T follicular helper cell (primary cell): ENCODE data around the gene CYB5A.
A peak's percentile ranks its signal among the peaks of the same experiment; 100 is the strongest.
"Not testable (repeated sequence)": the region's sequence is repeated elsewhere in the genome, so short reads cannot be mapped to it uniquely, and the experiment has no call there.

Experiments
- DNase-seq: peaks from one replicate; pipeline ENCODE4 v3.0.0-alpha.2; 2020; ENCODE audit warnings: low read depth

CYB5A gene

DNA sequence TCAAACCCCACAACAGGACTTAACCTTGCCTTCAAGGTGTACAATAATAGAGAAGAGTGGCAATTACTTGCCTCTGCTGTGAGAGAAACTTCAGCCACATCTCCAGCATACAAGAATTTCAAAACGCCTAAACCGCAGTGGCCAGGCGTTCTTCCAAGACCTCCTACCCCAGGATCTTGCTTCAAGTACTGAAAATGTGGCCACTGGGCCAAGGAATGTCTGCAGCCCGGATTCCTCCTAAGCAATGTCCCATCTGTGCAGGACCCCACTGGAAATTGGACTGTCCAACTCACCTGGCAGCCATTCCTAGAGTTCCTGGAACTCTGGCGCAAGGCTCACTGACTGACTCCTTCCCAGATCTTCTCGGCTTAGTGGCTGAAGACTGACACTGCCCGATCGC lies 2.8 kb upstream of the CYB5A start:
- DNase-seq = no peak

DNA sequence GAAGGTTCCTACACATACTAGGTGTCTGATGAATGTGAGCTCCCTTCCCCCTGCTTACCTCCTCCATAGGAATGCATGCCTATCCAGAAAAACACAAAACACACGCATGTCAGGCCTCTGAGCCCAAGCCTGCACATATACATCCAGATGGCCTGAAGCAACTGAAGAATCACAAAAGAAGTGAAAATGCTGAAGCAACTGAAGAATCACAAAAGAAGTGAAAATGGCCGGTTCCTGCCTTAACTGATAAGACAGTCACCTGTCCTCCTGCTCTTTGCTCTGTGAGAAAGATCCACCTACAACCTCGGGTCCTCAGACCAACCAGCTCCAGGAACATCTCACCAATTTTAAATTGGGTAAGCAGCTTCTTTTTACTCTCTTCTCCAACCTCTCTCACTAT lies 1.2 kb upstream of the CYB5A start:
- not testable (repeated sequence) for DNase-seq

DNA sequence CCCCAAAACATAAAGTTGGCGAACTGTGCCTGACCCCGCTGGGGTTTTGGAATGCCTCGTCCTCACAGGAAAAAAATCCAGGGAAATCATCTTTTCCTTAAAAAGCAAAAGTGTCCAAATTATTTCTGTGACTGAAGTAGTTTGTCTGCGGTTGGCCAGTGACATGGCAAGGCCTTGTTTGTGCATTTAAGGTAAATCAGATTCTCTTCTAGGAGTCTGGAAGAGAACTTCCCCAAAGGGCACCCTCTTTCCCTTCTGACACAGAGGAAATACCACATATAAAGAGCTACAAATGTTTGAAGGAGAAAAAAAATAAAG lies 737 bp upstream of the CYB5A start:
- no peak for DNase-seq

DNA sequence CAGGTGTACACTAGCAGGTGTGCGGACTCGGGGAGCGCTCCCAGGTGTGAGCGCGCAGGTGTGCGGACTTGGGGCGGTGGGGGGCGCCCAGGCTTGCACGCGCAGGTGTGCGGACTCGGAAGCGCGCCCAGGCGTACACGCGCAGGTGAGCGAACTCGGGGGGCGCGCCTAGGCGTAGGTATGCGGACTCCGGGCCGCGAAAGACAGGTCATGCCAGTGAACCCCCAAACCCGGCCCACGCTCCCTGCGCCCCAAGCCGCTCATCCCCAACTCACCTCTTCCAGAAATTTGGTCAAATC lies 342 bp downstream of the CYB5A start:
- peak; percentile 1 for DNase-seq

DNA sequence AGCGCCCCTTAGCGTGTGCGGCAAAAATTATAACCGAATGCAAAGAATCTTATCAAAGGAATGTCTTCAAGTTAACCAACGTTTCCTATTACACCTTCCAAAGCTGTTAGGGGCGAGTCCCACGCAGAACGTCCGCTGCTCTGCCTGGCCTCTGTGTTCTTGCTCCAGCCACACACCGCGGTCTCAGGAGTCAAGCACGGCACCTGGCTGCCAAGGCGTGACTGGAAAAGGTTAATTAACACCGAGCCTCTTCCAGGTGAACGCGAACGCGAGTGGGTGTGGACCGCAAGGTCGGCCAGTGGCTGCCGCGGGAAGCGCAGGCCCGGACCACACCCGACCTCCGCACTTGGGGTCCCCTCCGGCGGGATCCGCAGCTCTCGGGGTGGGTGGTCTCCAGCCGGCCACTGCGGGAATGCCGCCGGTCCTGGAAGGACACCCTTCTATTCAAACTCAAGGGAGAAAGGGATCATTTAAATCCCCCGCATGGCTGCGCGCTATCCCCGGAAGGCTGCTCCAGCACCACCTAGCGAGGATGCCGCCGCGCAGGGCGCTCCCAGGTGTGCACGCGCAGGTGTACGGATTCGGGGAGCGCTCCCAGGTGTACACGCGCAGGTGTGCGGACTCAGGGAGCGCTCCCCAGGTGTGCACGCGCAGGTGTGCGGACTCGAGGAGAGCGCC lies 830 bp downstream of the CYB5A start:
- DNase-seq = peak; percentile 6

DNA sequence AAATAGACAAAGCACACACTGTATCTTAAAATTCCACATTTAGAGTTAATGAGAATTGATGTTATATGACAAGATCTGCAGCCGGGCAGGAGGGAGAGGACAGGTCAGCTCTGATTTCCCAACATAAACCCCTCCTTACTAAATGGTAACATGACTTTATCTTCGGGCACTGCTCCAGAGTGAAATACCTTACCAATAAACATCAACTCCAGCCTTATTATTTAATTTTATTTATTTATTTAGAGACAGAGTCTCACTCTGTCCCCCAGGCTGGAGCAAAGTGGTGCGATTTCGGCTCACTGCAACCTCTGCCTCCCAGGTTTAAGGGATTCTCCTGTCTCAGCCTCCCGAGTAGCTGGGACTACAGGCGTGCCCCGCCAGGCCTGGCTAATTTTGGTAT lies 1.7 kb downstream of the CYB5A start:
- no peak for DNase-seq

DNA sequence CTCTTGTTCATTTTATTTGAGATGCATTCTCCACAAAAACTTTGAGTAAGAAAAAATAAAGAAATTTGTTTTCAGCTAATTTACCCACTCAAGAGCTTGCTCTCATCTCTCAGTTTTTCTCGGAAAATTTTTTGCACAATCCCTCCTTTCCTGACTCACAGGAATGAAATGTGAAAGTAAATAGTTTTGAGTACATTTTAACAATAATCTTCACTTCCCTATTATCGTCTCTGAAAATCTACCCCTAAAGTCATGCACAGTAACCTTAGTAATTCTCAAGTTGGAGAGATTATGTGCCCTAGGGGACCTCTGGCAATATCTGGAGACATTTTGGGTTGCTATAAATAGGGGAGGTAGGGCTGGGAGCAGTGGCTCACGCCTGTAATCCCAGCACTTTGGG lies 2.6 kb downstream of the CYB5A start:
- DNase-seq = no peak

DNA sequence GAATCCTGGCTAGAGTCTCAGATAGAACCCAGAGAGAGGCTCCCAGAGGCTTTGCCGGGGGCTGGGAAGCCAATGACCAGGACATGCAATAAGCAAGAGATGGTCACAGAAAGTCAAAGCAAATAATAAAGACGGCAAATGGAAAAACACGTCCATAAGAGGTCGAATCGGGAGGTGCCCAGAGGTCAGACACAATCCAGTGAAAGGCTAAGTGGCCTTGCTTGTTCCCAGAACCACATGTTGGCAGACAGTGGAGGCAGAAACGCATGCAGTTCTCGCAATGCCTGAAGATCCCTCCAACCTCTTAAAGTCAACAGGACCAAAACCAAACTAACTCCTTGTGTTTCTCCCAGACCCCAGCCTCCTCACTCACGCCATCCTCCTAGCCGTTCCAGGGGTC lies 3.0 kb downstream of the CYB5A start:
- no peak for DNase-seq

DNA sequence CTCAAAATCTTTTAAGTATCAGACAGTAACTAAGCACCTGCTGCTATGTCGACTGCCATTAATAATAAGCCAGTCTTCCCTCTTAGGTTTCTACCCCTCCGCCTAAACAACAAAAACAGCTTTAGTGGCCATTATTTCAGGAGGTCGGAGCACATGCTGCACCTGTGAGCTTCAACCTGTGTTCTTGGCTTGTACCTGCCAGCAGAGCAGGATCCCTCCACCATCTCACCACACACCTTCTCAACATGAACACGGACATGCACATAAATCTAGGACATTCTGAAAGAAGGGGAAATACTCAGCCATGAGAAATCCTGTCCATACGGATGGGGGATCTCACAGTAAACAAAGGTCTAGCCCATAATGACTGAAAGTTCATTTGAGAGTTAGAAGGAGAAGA lies 3.7 kb downstream of the CYB5A start:
- DNase-seq = no peak

DNA sequence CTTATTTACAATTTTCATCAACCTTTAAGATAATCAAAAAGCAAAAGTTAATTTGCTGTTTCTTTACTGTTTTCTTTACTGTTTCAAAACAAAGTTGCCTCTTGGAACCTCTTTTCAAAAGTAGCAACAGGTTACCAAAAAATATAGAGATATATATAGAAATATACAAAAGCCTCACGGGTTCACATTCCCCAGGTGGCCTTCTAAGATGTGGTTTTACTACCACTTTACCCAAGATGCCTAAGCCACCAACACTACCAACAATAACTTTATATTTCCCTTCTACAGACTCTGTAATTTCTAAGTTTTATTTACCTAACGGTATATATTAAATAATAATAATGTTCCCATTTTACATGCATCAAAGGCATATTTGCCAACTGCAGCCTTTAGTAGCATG lies 4.9 kb downstream of the CYB5A start:
- no peak for DNase-seq

DNA sequence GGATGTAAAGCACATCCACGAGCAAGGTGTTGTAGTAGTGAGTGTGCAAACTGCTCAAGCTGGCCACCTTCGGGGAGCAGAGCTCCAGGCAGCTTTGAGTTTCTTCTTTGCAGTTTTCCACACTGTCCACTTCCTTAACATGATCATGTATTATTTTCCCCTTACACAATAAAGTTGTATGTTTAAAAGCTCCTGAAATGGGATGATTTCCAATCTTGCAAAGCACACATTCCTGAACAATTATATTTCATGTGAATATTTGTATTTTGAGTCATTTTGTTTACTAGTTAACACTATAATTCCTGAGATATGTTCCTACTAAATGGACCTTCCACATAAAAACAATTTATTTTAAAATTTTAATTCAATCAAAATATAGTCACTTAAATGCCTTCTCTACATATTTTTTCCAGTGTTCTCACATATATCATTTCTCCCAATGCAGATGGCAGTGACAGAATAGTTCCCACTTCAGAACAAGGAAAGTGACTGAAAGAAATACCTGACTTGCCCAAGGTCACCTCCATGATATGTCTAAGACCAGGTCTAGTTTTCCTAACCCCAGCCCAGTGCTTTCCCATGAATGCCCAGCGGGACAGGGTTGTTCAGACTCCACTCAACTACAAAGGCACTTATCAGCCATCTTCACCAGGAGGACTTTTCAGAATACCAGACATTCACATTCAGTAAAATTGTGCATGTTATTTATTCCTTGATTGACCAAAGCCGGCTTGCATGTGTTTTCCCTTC lies 5.5 kb downstream of the CYB5A start:
- no peak for DNase-seq

DNA sequence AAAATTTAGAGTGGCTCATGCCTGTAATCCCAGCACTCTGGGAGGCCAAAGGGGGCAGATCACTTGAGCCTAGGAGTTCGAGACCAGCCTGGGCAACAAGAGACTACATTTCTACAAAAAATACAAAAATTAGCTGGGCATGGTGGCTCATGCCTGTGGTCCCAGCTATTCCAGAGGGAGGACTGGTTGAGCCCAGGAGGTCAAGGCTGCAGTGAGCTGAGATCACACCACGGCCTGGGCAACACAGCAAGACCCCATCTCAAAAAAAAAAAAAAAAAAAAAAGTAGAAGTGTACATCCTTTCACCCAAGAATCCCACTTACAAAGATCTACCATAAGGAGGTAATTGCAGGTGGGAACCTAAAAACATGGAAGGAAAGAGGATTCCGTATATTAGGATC lies 6.2 kb downstream of the CYB5A start:
- not testable (repeated sequence) for DNase-seq

DNA sequence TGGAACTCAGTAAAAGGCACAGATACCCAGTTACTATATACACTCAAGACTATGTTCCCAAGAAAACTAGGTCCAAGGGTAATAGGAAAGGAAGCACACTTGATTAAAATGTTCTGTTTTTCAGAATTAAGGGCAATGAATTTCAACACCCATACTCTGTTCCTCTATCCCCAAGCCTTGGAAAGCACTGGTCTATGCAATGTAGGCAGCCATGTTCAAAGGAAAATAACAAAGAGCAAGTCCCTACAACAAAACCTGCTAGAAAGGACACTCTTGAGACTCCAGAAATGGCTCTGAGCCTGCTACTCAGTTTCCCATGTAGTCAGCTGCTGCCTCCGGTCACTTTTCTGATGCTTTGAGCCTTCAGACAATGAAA lies 6.8 kb downstream of the CYB5A start:
- no peak for DNase-seq

DNA sequence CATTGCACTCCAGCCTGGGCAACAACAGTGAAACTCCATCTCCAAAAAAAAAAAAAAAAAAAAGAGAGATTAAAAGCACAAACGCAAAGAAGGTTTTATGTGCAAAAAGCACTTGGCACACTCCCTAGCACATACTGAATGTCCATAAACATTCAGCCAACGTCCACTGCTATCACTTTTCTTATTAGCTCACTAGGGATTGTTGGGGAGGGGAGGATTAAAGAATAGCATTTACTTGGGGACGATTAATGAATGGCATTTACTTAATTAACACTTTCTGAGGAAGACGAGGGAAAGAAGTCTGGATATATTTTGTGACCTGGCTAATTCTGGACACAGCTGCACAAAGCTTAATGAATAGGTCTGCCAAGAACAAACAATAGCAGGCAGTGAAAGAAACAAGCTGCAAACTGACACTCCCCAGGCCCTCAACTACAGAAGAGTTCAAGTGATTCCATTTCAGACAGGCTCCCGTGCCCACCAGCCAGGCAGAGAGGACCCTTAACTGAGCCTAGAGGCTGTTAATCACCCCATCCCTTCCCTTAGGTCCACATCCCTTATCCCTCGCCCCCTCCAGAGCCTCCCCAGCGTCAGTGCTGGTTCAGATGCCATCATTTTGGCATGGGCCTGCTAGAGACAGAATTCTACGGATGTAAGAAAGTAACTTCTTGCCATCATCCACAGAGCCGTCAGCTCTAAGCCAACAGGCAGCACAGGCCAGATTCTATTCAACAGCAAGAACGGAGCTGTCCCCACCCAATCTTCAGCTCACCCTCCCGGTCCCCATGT lies 7.4 kb downstream of the CYB5A start:
- no peak for DNase-seq

DNA sequence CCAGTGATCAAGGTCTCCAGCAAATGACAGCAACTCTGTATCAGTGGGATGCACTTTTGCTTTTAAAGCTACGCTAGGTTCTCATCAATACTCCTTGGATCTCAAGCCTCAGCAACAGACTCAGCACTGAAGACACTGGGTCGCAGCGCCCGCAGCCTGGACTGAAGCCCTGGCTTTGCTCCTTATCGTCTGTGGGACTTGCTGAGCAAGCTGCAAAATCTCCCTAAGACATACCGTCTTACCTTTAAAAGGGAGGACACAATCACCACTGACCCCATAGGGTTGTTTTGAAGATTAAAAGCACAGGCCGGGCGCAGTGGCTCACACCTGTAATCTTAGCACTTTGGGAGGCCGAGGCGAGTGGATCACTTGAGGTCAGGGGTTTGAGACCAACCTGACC lies 8.1 kb downstream of the CYB5A start:
- DNase-seq = no peak

DNA sequence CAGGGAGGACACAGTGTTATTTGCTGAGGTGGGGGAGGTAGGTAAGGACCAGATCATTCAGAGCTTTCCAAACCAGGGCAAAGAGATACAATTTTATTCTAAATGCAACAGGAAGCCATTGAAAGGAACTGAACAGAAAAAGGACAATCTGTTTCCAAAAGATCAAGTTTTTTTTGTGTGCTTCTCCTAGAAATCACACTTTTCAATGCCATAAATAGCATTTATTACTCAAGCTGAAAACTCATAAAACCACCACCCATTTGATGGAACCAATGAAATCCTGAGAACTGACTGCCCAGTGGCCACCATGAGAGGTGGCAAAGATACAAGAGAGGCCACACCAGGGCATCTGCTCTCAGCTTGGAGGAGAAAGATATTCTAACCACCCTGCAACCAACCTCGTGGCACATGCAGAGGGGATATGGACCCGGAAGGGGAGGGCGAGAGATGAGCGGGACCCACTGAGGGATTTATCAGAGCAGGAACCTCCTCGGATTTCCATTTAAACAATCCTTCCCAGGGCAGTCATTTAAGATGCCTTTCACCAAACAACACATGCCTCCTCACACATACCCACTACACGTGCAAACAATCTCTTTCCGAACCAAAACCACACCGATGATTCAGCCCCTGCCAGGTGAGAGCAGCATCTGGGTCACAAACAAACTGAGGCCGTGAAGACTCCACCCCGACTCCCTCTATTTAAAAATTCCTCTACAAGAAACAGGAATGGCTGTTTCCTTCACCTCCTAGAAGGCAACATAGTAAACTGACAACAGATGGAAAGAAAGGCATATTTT lies 8.8 kb downstream of the CYB5A start:
- DNase-seq = no peak

DNA sequence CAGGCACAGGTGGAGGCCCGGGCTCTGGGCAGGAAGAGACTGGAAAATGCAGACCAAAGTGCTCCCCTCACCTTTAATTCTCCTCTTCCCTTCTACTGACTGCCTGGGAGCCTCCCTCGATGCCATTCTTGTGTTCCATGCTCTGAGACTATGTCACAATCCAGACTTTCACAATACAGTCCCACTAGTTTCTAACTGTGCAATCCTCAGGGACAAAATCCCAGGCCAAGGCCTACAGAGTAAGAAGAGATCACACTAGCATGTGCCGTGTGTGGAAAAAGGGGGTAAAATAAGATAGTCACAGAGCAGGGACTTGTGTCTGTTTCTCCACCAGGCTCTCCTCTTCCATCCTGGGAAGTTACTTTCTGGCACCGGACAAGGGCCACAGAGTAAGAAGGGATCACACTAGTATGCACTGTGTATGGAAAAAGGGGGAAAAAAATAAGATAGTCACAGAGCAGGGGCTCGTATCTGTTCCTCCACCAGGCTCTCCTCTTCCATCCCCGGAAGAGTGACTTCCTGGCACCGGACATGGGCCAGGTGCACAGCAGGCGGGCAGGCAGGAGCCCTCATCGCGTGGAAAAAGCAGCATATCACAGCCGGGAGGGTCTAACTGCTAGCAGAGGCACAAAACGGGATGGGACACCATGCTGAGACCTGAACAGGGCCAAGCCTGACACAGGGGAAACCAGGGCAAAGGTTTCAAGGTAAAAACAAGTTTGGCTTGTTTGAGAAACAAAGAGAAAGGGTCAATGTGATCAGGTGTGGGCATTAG lies 9.6 kb downstream of the CYB5A start:
- no peak for DNase-seq

DNA sequence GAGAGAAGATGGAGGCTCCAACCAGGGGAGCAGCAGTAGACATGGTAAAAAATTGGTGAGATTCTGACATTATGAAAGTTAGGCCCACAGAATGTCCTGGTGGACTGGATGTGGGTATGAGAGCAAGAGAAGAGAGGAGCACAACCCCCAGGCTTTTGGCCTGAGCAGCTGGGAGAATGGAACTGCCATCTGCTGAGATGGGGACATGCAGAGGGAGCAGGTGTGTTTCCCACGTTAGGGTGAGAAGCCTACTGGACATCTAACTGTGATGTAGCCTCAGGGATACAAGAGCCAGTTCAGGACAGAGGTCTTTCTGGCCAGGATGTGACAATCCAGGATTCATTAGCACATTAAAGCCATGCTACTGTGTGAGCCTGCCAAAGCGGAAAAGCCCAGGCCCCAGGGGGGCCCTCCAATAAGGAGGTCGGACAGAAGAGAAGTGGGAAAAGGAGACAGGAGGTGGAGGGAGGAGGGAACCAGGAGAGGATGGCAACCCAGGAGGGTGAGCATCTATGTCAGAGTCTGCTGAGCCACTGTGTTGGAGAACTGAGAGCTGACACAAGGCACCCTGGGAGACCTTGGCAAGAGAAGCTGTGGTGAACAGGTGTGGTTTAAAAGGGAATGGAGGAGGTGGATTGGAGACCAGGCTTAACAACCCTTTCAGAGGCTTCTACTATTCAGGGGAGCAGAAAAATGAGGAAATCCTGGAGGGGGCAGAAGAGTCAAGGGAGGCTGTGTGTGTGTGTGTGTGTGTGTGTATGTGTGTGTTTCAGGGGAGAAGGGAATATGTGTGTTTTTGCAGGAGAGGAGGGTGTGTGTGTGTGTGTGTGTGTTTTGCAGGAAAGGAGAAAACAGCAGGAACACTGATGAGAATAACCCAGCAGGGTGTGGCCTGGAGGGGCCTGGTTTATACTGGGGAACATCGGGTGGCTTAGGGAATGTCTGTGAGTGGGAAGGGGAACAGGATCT lies 10.5 kb downstream of the CYB5A start:
- no peak for DNase-seq

DNA sequence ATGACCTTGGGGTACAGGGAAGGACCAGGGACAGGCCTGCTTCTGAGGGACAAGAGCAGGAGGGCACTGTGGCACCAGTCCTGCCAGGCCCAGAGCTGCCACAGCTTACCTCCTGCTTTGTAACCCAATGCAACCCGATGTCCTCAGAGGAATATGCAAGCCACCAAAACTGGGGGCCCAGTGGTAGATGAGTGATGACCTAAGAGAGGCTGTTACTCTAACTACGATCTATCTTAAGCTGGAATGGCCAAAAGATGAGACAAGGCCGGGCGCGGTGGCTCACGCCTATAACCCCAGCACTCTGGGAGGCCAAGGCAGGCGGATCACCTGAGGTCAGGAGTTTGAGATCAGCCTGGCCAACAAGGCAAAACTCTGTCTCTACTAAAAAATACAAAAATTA lies 12.8 kb downstream of the CYB5A start:
- no peak for DNase-seq

DNA sequence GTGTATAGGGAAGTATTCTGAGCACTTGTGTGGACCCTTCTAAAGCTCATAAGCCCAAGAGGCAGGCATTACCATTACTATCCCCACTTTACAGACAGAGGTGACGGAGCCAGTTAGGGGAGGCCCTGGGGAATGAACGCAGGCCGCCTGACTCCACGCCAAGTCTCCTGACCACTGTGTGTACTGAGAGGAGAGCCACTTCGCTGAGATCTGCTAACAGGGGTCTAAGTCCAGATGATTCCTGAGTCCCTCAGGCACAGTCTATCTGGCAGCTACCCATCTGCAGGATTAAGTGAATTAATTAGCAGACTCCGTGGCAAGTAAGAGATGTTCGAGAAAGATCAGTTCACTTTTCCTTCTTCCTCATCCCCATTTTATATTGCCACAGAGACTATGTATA lies 13.7 kb downstream of the CYB5A start:
- DNase-seq = no peak

DNA sequence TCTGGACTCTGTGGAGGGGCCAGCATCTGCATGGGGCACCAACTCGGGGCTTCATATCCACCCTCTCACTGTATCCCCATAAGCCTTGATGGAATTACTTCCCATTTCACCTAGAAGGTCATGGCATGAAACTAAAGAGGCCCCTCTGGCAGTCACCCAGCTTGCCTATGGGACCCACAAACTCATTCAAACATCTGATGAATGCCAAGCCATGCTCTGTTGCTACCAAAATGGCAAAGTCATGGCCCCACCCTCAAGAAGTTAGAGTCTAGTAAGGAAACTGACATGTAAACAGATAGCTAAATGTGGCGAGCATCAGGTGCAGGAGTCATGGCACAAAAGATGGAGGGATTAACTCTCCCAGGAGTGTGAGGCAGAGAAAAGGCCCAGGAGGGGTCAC lies 14.5 kb downstream of the CYB5A start:
- no peak for DNase-seq
